Fibroblast of lung (primary cell): ENCODE results near the gene NGF. TPM values are rescaled to one million over a fixed set of nuclear protein-coding genes. Genes with fewer than 3 reads are reported as not detected.

ENCODE experiments used
- DNase-seq, 2 donors: peaks; one replicate each; pipeline versions ENCODE4 v3.0.0 to v3.0.0-alpha.2; 2010; ENCODE audit warnings: low read depth in 2 of 2
- H2AFZ ChIP-seq: 2 replicates; pipeline ENCODE4 v1.5.1; 2012; ENCODE audit warnings: low read length, control low read depth, inconsistent platforms
- H3K27ac ChIP-seq: 2 replicates; pipeline ENCODE4 v1.5.1; 2011; ENCODE audit warnings: low read length, control low read depth; ENCODE audit not compliant: insufficient read depth
- H3K27me3 ChIP-seq: 2 replicates; pipeline ENCODE4 v1.5.1; 2011; ENCODE audit warnings: mild to moderate bottlenecking, low read length; ENCODE audit not compliant: control insufficient read depth, insufficient read depth
- H3K36me3 ChIP-seq: 2 replicates; pipeline ENCODE4 v1.5.1; 2011; ENCODE audit warnings: low read length; ENCODE audit not compliant: control insufficient read depth, insufficient read depth
- H3K4me1 ChIP-seq: 2 replicates; pipeline ENCODE4 v1.5.1; 2011; ENCODE audit warnings: low read length; ENCODE audit not compliant: control insufficient read depth, insufficient read depth; ENCODE audit errors: extremely low read depth
- H3K4me2 ChIP-seq: 2 replicates; pipeline ENCODE4 v1.5.1; 2011; ENCODE audit warnings: low read length, control low read depth; ENCODE audit not compliant: insufficient read depth; ENCODE audit errors: extremely low read depth
- H3K4me3 ChIP-seq, 4 experiments: fragments of 200-600 bp in 1 of 4; sonication (generic) in 1 of 4; replicated peaks in 1 of 4; 2 replicates each; pipeline ENCODE4 v1.5.1; 2011 to 2016; ENCODE audit warnings: low read length in 4 of 4, low read depth in 3 of 4, mild to moderate bottlenecking in 3 of 4, control low read depth in 2 of 4, inconsistent platforms in 1 of 4, mixed read lengths in 1 of 4; ENCODE audit not compliant: insufficient read depth in 1 of 4; ENCODE audit errors: control extremely low read depth in 1 of 4
- H3K79me2 ChIP-seq: 2 replicates; pipeline ENCODE4 v1.5.1; 2012; ENCODE audit warnings: mild to moderate bottlenecking, low read length, inconsistent platforms; ENCODE audit not compliant: control insufficient read depth, insufficient read depth
- H3K9ac ChIP-seq: 2 replicates; pipeline ENCODE4 v1.5.1; 2011; ENCODE audit warnings: mild to moderate bottlenecking, low read length, control low read depth; ENCODE audit not compliant: insufficient read depth
- H3K9me3 ChIP-seq: 2 replicates; pipeline ENCODE4 v1.5.1; 2012; ENCODE audit warnings: low read depth, low read length; ENCODE audit not compliant: control insufficient read depth, insufficient read depth
- H4K20me1 ChIP-seq: 2 replicates; pipeline ENCODE4 v1.5.1; 2011; ENCODE audit warnings: low read length; ENCODE audit not compliant: control insufficient read depth, insufficient read depth; ENCODE audit errors: extremely low read depth
- EZH2 ChIP-seq: IDR thresholded peaks from 2 replicates; pipeline ENCODE4 v1.5.1; 2012; ENCODE audit warnings: low read length, control low read depth, mild to moderate bottlenecking; ENCODE audit errors: missing control alignments
- polyA plus RNA-seq, 2 donors: library from polyadenylated mRNA; depleted of rRNA in 1 of 2; stranded (reverse) in 1 of 2; unstranded in 1 of 2; fragments of >200 nt; gene quantifications; 2 replicates each; pipeline ENCODE4 v1.2.1, GENCODE V29; 2011 to 2012; ENCODE audit warnings: missing spikeins in 1 of 2
- total RNA-seq: library from RNA; depleted of rRNA; stranded (reverse); fragments of >200 nt; gene quantifications from 2 replicates; pipeline ENCODE4 v1.2.1, GENCODE V29; 2014
- TF ChIP-seq, protein P1 (sequence below), 2 donors: IDR thresholded peaks in 1 of 2; conservative IDR thresholded peaks in 1 of 2; 1 replicate in 1 of 2; 2 replicates in 1 of 2; pipeline ENCODE4 v1.5.1; 2011 to 2012; ENCODE audit warnings: low read length in 2 of 2, control low read depth in 1 of 2, inconsistent platforms in 1 of 2, low read depth in 1 of 2, mild to moderate bottlenecking in 1 of 2

Gene NGF
- total and polyA plus RNA-seq, 2 donors (not counting 1 experiment from before 2014, with no cell fraction given): 4.0 to 17.6 TPM

DNA sequence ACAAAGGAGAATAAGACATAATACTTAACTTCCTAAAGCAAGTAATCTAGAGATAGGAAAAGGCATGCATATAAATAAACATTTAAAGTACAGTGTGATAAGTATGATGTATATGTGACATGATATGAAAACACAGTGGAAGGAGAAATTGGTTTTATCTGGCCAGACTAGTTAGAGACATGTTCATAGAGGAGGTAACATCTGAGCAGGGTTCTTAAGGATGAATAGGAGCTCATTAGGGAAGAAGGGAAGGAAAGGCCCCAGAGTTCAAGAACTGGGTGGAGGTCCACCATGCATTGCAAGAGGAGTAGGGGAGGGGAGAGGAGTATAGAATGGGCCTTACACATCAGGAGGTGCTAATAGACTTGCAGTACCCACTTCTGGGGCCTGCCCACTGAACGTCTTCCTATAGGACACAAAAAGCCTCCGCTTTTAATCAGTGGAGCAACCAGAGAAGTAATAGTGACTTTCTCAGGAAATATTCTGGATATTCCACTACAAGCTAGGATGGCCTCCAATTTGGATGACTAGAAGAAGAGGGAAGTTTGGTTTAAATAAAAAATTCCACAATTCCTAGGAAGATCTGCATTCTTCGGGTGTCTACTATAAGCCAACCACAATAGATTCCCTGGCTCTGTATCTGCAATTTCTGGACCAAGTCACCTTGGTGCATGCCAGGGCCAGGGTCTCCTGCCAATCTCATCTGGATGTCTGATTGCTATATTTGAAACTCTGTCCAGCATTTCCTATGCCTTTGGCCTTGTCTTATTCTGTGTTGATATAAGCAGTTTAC lies 41.9 kb downstream of the NGF start:
- Histone ChIP-seq H4K20me1 (no peaks in the 10 kb centered on the region), H3K36me3 (peaks cover 5% of the 10 kb centered on the region), H3K9ac (no peak overlapping the region), H3K4me2 (no peak overlapping the region), H3K4me1 (peaks cover 7% of the 10 kb centered on the region), H3K79me2 (peaks cover 2% of the 10 kb centered on the region), H3K4me3 (no peak overlapping the region), H3K27ac (no peak overlapping the region), H3K27me3 (no peaks in the 10 kb centered on the region), H2AFZ (no peak overlapping the region), H3K9me3 (no peaks in the 10 kb centered on the region)
- no peak for TF ChIP-seq EZH2
- TF ChIP-seq, protein P1, sequence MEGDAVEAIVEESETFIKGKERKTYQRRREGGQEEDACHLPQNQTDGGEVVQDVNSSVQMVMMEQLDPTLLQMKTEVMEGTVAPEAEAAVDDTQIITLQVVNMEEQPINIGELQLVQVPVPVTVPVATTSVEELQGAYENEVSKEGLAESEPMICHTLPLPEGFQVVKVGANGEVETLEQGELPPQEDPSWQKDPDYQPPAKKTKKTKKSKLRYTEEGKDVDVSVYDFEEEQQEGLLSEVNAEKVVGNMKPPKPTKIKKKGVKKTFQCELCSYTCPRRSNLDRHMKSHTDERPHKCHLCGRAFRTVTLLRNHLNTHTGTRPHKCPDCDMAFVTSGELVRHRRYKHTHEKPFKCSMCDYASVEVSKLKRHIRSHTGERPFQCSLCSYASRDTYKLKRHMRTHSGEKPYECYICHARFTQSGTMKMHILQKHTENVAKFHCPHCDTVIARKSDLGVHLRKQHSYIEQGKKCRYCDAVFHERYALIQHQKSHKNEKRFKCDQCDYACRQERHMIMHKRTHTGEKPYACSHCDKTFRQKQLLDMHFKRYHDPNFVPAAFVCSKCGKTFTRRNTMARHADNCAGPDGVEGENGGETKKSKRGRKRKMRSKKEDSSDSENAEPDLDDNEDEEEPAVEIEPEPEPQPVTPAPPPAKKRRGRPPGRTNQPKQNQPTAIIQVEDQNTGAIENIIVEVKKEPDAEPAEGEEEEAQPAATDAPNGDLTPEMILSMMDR (conservative IDR thresholded peaks at IDR 0.05 in 1 of 2, IDR thresholded peaks at IDR 0.05 in 1 of 2; ENCODE audit: low read depth in 1 of 2, low read length in 2 of 2): no peak
- peak in 1 of 2 donors; percentile 81 for DNase-seq

DNA sequence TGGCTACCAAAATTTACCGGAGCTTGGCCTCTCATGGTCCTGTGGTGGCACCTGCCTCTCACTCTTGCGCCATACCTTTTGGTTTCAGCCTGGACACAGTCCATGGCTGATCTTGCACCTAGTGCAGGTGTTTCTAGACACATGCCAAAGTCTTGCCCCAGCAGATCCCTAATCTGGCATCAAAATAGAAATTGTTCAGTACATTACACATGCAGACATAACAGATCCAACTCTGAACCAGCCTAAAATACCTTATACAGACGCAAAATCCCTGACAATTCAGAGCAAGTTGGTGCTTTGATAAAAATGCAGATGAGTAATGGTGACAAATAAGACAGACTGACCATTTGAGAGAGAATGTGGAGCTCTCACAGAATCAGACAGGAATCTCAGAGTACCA lies 44.1 kb downstream of the NGF start:
- H3K79me2 ChIP-seq: no peaks in the 10 kb centered on the region
- no peaks in the 10 kb centered on the region for H3K9me3 ChIP-seq
- TF ChIP-seq EZH2: no peak
- TF ChIP-seq, protein P1 (conservative IDR thresholded peaks at IDR 0.05 in 1 of 2, IDR thresholded peaks at IDR 0.05 in 1 of 2; ENCODE audit: low read depth in 1 of 2, low read length in 2 of 2): no peak
- no peaks in the 10 kb centered on the region for H3K4me1 ChIP-seq
- no peak overlapping the region for H3K27ac ChIP-seq
- H3K4me2 ChIP-seq: no peak overlapping the region
- peaks cover 7% of the 10 kb centered on the region for H3K36me3 ChIP-seq
- no peak overlapping the region for H2AFZ ChIP-seq
- peak in 1 of 2 donors; percentile 40 for DNase-seq
- H4K20me1 ChIP-seq: no peaks in the 10 kb centered on the region
- H3K4me3 ChIP-seq: no peak overlapping the region
- no peaks in the 10 kb centered on the region for H3K27me3 ChIP-seq
- H3K9ac ChIP-seq: no peak overlapping the region

DNA sequence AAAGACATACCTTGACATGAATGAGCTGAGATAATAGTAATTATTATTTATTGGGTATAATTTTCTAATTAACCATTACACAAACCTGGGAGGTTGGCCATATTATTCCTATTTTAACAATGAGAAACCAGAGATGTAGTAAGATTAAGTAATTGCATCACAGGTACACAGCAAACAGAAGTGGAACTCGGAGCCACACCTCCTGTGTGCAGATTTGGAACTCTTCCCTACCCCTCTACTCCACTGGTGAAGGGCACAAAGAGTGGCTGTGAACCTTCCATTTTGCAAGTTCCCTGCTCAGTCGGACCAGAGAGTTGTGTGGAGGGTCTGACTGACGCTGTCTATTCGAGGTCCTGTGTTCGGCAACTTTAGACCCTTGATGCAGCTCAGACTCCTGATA lies 45.0 kb downstream of the NGF start:
- Histone ChIP-seq H4K20me1 (no peaks in the 10 kb centered on the region), H3K79me2 (no peaks in the 10 kb centered on the region), H3K9me3 (no peaks in the 10 kb centered on the region), H3K4me1 (no peaks in the 10 kb centered on the region), H3K4me3 (no peak overlapping the region), H3K4me2 (no peak overlapping the region), H2AFZ (no peak overlapping the region), H3K27me3 (no peaks in the 10 kb centered on the region), H3K36me3 (peaks cover 7% of the 10 kb centered on the region), H3K9ac (no peak overlapping the region), H3K27ac (no peak overlapping the region)
- TF ChIP-seq, protein P1 (conservative IDR thresholded peaks at IDR 0.05 in 1 of 2, IDR thresholded peaks at IDR 0.05 in 1 of 2; ENCODE audit: low read depth in 1 of 2, low read length in 2 of 2): no peak
- no peak for TF ChIP-seq EZH2
- DNase-seq: no peak
